Pulmonary artery endothelial cell (primary cell): ENCODE measurements around the gene CMIP. TPM values are rescaled to one million over a fixed set of nuclear protein-coding genes. Genes with fewer than 3 reads are reported as not detected.

Experiments
- total RNA-seq: library from RNA; depleted of rRNA; stranded (reverse); fragments of >200 nt; gene quantifications from 2 replicates; pipeline ENCODE4 v1.2.3, GENCODE V29; 2014

Gene CMIP
- total RNA-seq, 1 donor from 2014 or later = 30.1 TPM

Other genes starting within 250 kb of the CMIP start
- 0.04 and 0.07 TPM in 2 replicates for gene BCO1, start 206.1 kb upstream of the CMIP start, total RNA-seq
- 11.6 and 15.9 TPM in 2 replicates for gene GAN, start 129.8 kb upstream of the CMIP start, total RNA-seq